K562 (cell line): Measurements from ENCODE around the gene NDUFV2. TPM values are rescaled to one million over a fixed set of nuclear protein-coding genes. Genes with fewer than 3 reads are reported as not detected.

ENCODE experiments used
- BACH1 ChIP-seq: fragments of 200-800 bp; sonication (Bioruptor generic); IDR thresholded peaks from 2 replicates; pipeline ENCODE4 v1.6.1; 2016; ENCODE audit warnings: missing genetic modification characterization, missing compliant biosample characterization
- CHCHD3 ChIP-seq: fragments of 250-450 bp; sonication (Bioruptor Pico); IDR thresholded peaks from 2 replicates; pipeline ENCODE4 v2.1.2; 2022; ENCODE audit warnings: mild to moderate bottlenecking
- ETV1 ChIP-seq: fragments of 450-650 bp; conservative IDR thresholded peaks from 2 replicates; pipeline ENCODE4 v1.6.1; 2016; ENCODE audit warnings: missing genetic modification characterization, control low read depth, low read depth, missing compliant biosample characterization
- JUNB ChIP-seq: fragments of 450-650 bp; formaldehyde crosslinking; conservative IDR thresholded peaks from 2 replicates; pipeline ENCODE4 v1.4.0; 2020; ENCODE audit warnings: mild to moderate bottlenecking
- MEF2A ChIP-seq: IDR thresholded peaks from 2 replicates; pipeline ENCODE4 v1.6.1; 2011; ENCODE audit warnings: low read depth, mild to moderate bottlenecking, low read length, moderate library complexity; ENCODE audit not compliant: control insufficient read depth
- NFIC ChIP-seq: fragments of 450-650 bp; IDR thresholded peaks from 2 replicates; pipeline ENCODE4 v1.6.1; 2017; ENCODE audit warnings: mild to moderate bottlenecking, inconsistent platforms
- SFPQ ChIP-seq: fragments of 200-400 bp; formaldehyde crosslinking; IDR thresholded peaks from 2 replicates; pipeline ENCODE4 v1.6.1; 2017; ENCODE audit warnings: mild to moderate bottlenecking, low read depth, low read length, moderate library complexity
- SP2 ChIP-seq: IDR thresholded peaks from 2 replicates; pipeline ENCODE4 v1.6.1; 2011; ENCODE audit warnings: mild to moderate bottlenecking, low read depth, low read length, moderate library complexity; ENCODE audit not compliant: poor library complexity, severe bottlenecking; ENCODE audit errors: extremely low read depth
- STAT5A ChIP-seq: IDR thresholded peaks from 2 replicates; pipeline ENCODE4 v1.6.1; 2012; ENCODE audit warnings: low read length, inconsistent platforms, borderline replicate concordance
- TAF7 ChIP-seq: fragments of 450-650 bp; IDR thresholded peaks from 2 replicates; pipeline ENCODE4 v1.6.1; 2016; ENCODE audit warnings: missing genetic modification characterization, missing compliant biosample characterization
- TAL1 ChIP-seq: fragments of 450-650 bp; IDR thresholded peaks from 2 replicates; pipeline ENCODE4 v1.6.1; 2016; ENCODE audit warnings: mild to moderate bottlenecking
- ZNF12 ChIP-seq: sonication (generic); formaldehyde crosslinking; IDR thresholded peaks from 2 replicates; pipeline ENCODE4 v1.4.0; 2020; ENCODE audit warnings: mild to moderate bottlenecking, missing genetic modification reagents
- ZNF124 ChIP-seq: sonication (generic); formaldehyde crosslinking; IDR thresholded peaks from 2 replicates; pipeline ENCODE4 v1.8.1; 2022; ENCODE audit warnings: missing genetic modification reagents
- ZNF143 ChIP-seq: sonication (generic); formaldehyde crosslinking; IDR thresholded peaks from 2 replicates; pipeline ENCODE4 v1.9.0; 2022; ENCODE audit warnings: mild to moderate bottlenecking, missing genetic modification reagents
- polyA plus RNA-seq, 8 experiments: library from polyadenylated mRNA; depleted of rRNA in 4 of 8; stranded (reverse) in 5 of 8; unstranded in 3 of 8; fragments of >200 nt; fragmentation: Nextera tagmentation in 2 of 8; fragmentation: Illumina TruSeq in 1 of 8; extraction: Ambion mirVana in 2 of 8; extraction: Trizol in 1 of 8; gene quantifications; 2 replicates each; pipeline versions ENCODE4 v1.2.1 to v1.2.3, GENCODE V29; 2011 to 2014; ENCODE audit warnings: inconsistent platforms in 1 of 8, missing spikeins in 1 of 8
- total RNA-seq, 7 experiments: library from RNA; depleted of rRNA in 6 of 7; stranded (reverse); fragments of >200 nt in 6 of 7; fragmentation: Illumina TruSeq in 2 of 7; extraction: Trizol in 2 of 7; gene quantifications; 2 replicates each; pipeline versions ENCODE4 v1.2.1 to v1.2.3, GENCODE V29; 2011 to 2021; ENCODE audit warnings: low replicate concordance in 1 of 7
- TF ChIP-seq, protein P1 (sequence below): fragments of 250-450 bp; sonication (Bioruptor Pico); IDR thresholded peaks from 2 replicates; pipeline ENCODE4 v1.5.0; 2021; ENCODE audit warnings: mild to moderate bottlenecking, moderate library complexity
- TF ChIP-seq, protein P2 (sequence below): IDR thresholded peaks from 2 replicates; pipeline ENCODE4 v1.6.1; 2016; ENCODE audit warnings: missing genetic modification characterization, missing compliant biosample characterization
- TF ChIP-seq, protein P3 (sequence below), 2 experiments: fragments of 450-650 bp in 1 of 2; sonication (generic) in 1 of 2; formaldehyde crosslinking in 1 of 2; IDR thresholded peaks in 1 of 2; conservative IDR thresholded peaks in 1 of 2; 2 replicates each; pipeline versions ENCODE4 v1.6.1 to v1.8.1; 2016 to 2023; ENCODE audit warnings: mild to moderate bottlenecking in 2 of 2, moderate library complexity in 2 of 2, inconsistent platforms in 1 of 2, missing genetic modification reagents in 1 of 2

Gene NDUFV2
- total and polyA plus RNA-seq, 9 of the 15 experiments (the other 6 are each of a cell fraction or from before 2014, with no cell fraction given) = 213 to 550 (median 384) TPM

GRCh38 chr18:9137168-9138066 lies 34.9 kb downstream of the NDUFV2 start (continued):
- TF ChIP-seq, protein P1, sequence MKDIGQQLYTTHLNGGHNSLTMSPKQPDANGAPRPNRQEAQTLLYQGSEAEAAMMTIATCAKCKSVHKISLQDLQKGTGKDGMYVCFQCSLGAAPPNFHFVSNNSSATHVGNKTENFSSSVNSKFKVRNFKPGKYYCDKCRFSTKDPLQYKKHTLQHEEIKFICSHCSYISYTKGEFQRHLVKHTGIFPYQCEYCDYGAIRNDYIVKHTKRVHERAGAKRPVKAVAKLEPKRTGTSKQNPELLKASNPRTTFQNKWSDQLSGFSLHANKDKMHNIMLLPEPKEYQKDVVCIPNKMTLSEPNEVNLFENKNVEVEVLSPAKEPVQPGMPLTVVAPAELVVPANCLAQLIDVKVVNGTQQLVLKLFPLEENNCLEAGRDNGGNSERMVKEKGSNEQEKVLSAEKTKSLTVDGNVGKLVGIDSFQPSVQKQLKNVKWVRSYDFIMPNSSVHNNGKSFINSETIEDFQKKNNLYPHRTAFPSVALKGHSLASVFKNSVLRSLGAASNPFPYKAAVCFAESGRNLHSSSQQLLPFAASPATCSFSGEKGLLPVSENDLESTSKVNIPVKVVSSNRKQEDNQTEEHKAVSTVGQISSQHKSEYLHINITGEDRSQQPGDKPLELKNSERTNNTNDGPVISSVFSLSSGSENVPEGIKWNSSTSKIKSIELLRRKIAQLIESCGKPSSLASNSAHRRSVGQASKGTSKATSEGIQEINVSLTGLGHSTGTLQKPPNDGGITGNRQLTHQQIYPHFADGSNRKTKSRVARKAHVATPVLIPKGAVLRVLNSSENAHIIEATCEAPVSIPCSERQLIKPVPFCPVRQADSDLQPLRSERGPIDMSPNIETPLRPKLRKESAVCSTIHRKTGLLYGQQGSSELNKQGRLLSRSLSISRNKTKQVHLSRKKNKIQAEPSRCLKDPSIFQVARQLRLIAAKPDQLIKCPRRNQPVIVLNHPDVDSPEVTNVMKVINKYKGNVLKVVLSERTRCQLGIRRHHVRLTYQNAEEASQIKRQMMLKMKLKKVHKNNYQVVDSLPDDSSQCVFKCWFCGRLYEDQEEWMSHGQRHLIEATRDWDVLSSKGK = no peak
- TF ChIP-seq ETV1 (tag) (no peak), ZNF143 (no peak), SFPQ (no peak), JUNB (no peak), ZNF12 (no peak), CHCHD3 (no peak), SP2 (no peak), TAF7 (tag) (no peak), TAL1 (no peak), ZNF124 (no peak), MEF2A (no peak), BACH1 (no peak), NFIC (peak; percentile 91), STAT5A (no peak)
- TF ChIP-seq, protein P2, sequence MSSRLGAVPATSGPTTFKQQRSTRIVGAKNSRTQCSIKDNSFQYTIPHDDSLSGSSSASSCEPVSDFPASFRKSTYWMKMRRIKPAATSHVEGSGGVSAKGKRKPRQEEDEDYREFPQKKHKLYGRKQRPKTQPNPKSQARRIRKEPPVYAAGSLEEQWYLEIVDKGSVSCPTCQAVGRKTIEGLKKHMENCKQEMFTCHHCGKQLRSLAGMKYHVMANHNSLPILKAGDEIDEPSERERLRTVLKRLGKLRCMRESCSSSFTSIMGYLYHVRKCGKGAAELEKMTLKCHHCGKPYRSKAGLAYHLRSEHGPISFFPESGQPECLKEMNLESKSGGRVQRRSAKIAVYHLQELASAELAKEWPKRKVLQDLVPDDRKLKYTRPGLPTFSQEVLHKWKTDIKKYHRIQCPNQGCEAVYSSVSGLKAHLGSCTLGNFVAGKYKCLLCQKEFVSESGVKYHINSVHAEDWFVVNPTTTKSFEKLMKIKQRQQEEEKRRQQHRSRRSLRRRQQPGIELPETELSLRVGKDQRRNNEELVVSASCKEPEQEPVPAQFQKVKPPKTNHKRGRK = no peak
- TF ChIP-seq, protein P3, sequence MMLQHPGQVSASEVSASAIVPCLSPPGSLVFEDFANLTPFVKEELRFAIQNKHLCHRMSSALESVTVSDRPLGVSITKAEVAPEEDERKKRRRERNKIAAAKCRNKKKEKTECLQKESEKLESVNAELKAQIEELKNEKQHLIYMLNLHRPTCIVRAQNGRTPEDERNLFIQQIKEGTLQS (IDR thresholded peaks at IDR 0.05) = peak; percentile 65
- TF ChIP-seq, protein P3 (CRISPR knock-in tag; conservative IDR thresholded peaks at IDR 0.05) = 0 out of 2 replicates have a peak, but pooled peaks have one; percentile 16
